ENCODE results near the gene B3GALT5. TPM values are rescaled to one million over a fixed set of nuclear protein-coding genes. Genes with fewer than 3 reads are reported as not detected.

B3GALT5 gene, protein sequence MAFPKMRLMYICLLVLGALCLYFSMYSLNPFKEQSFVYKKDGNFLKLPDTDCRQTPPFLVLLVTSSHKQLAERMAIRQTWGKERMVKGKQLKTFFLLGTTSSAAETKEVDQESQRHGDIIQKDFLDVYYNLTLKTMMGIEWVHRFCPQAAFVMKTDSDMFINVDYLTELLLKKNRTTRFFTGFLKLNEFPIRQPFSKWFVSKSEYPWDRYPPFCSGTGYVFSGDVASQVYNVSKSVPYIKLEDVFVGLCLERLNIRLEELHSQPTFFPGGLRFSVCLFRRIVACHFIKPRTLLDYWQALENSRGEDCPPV
- polyA plus RNA-seq (2011; rRNA removed): 0.52 and 0.66 TPM in 2 replicates
- 0.11 and 0.17 TPM in 2 replicates for polyA plus RNA-seq (2012; cell fraction: cytosol; rRNA removed)
- 0.30 and 0.33 TPM in 2 replicates for polyA plus RNA-seq (2012; cell fraction: nucleus; rRNA removed)
- 0.29 to 0.39 TPM (median 0.38 TPM) in 3 replicates for polyA plus RNA-seq (2017; fragmentation: RNase III; extraction: RNeasy Plus Mini Kit Qiagen cat#74134 plus additional on column Dnase treatment)
- 0.92 and 1.4 TPM in 2 replicates for polyA minus RNA-seq (2011; rRNA and poly(A)+ RNA removed)

DNA sequence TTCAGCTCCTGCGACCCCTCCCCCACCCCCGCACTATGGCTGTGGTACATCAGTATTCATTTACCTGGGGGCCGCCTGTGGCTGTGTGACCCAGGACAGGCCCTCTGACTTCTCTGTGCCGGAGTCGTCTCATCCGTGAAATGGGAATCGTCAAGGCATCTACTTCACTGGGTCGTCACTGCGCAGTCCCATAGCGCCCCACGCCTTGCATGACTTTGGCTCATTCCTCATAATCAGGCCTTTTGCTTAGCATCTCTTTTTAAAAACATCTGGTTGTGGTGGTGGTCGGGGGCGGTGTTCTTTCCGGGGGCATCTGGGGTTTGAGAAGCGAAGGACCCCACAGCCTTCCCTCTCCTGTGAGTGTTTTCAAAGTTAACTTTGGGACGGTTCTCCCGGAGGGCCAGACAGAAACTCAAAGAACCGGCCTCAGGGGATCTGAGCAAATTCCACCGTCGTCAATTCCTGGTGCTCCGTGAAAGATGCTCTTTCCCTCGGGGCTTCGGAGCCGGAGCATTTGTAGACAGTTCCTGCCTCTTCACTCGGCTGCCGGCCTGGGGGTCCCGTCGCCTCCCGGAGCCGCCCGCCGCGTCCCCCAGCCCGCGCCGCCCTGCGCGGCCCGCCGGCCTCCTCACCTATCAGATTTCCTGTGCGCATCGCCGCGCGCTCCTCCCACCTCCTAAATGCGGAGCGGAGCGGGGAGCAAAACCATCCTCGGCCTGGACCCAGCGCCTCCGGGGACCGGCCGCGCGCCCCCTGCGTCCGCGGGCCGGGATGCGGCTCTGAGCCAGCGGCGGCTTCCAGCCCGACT lies at the start of gene B3GALT5:
Gene B3GALT5, plus strand, starts transcription at position 708 of the 808 bp plus-strand sequence. CDS start 47,620 bp downstream, outside the sequence.
- FAIRE-seq (no peak), DNase-seq (ENCODE audit: low read depth in 1 of 2, low spot score in 1 of 2) (no peak), ATAC-seq (no peak)
- peaks cover 10% of the 10 kb centered on the region; the same call in 2 of the 3 replicates for H3K4me1 ChIP-seq
- H3K4me2 ChIP-seq: no peak within 1 kb of the TSS
- CTCF ChIA-PET: interaction anchor here (0.8 kb wide), 1 partner anchor 15 kb away, joined by 3 read pairs; no protein-coding TSS in a partner anchor
- WGBS (ENCODE audit: missing lambda C conversion rate): 84% methylated on average over 12 of the region's 63 CpGs
- no peak within 1 kb of the TSS for H3K27ac ChIP-seq
- POLR2A ChIA-PET: no interaction called here
- no peaks in the 10 kb centered on the region for H3K9me3 ChIP-seq
- TF ChIP-seq HDAC2 (IDR thresholded peaks at IDR 0.05): no peak
- no peak within 1 kb of the TSS for H3K4me3 ChIP-seq

GRCh38 chr21:39564200-39564599 lies 48.5 kb upstream of the B3GALT5 start:
- H3K9me3 ChIP-seq: no peaks in the 10 kb centered on the region
- no peak overlapping the region for H3K4me3 ChIP-seq
- ChIA-PET POLR2A (no interaction called here), CTCF (interaction anchor here (0.5 kb wide), 1 partner anchor 47 kb away, joined by 3 read pairs; no protein-coding TSS in a partner anchor)
- ATAC-seq (no peak), FAIRE-seq (no peak), DNase-seq (ENCODE audit: low read depth in 1 of 2, low spot score in 1 of 2) (no peak)
- H3K27ac ChIP-seq: no peak overlapping the region
- no peak overlapping the region for H3K4me2 ChIP-seq
- TF ChIP-seq HOXA7 (CRISPR knock-in tag; IDR thresholded peaks at IDR 0.05) (no peak), MAZ (IDR thresholded peaks at IDR 0.05; ENCODE audit: borderline replicate concordance, low read depth, low read length) (no peak), EHMT2 (IDR thresholded peaks at IDR 0.05; ENCODE audit: low read depth) (no peak), KDM5A (IDR thresholded peaks at IDR 0.05) (no peak), SMC3 (IDR thresholded peaks at IDR 0.05) (no peak), ATOH8 (CRISPR knock-in tag; IDR thresholded peaks at IDR 0.05; ENCODE audit: low read depth) (no peak), HEYL (CRISPR knock-in tag; IDR thresholded peaks at IDR 0.05) (no peak), CBX8 (IDR thresholded peaks at IDR 0.05) (no peak), FOXS1 (CRISPR knock-in tag; IDR thresholded peaks at IDR 0.05) (no peak), NFE2L2 (conservative IDR thresholded peaks at IDR 0.05; ENCODE audit: low read length) (no peak), ZSCAN20 (CRISPR knock-in tag; IDR thresholded peaks at IDR 0.05) (no peak), CHD2 (IDR thresholded peaks at IDR 0.05; ENCODE audit: low read length, partially characterized antibody) (no peak), TFCP2L1 (CRISPR knock-in tag; IDR thresholded peaks at IDR 0.05) (no peak), BHLHE40 (IDR thresholded peaks at IDR 0.05; ENCODE audit: low read depth, low read length) (no peak)
- TF ChIP-seq, protein P1, sequence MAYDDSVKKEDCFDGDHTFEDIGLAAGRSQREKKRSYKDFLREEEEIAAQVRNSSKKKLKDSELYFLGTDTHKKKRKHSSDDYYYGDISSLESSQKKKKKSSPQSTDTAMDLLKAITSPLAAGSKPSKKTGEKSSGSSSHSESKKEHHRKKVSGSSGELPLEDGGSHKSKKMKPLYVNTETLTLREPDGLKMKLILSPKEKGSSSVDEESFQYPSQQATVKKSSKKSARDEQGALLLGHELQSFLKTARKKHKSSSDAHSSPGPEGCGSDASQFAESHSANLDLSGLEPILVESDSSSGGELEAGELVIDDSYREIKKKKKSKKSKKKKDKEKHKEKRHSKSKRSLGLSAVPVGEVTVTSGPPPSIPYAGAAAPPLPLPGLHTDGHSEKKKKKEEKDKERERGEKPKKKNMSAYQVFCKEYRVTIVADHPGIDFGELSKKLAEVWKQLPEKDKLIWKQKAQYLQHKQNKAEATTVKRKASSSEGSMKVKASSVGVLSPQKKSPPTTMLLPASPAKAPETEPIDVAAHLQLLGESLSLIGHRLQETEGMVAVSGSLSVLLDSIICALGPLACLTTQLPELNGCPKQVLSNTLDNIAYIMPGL (CRISPR knock-in tag; IDR thresholded peaks at IDR 0.05; ENCODE audit: borderline replicate concordance): no peak
- TF ChIP-seq, protein P2, sequence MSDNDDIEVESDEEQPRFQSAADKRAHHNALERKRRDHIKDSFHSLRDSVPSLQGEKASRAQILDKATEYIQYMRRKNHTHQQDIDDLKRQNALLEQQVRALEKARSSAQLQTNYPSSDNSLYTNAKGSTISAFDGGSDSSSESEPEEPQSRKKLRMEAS (IDR thresholded peaks at IDR 0.05): no peak
- WGBS (ENCODE audit: missing lambda C conversion rate): 60% methylated on average over 3 of the region's 3 CpGs
- H3K4me1 ChIP-seq: no peaks in the 10 kb centered on the region
